Measurements from ENCODE around the gene RBM17. TPM values are rescaled to one million over a fixed set of nuclear protein-coding genes. Genes with fewer than 3 reads are reported as not detected.

Gene RBM17
- total RNA-seq, 2 donors from 2014 or later, result 40.5 to 59.2 TPM

GRCh38 chr10:6070660-6071059 is 18.2 kb upstream of the RBM17 start:
- H3K27ac ChIP-seq, result no peak overlapping the region
- no peaks in the 10 kb centered on the region for H3K36me3 ChIP-seq
- no peaks in the 10 kb centered on the region for H3K27me3 ChIP-seq (replicated peaks; ENCODE audit: insufficient read depth)
- WGBS, result 88% methylated on average over 5 of the region's 5 CpGs
- H3K4me3 ChIP-seq, result no peak overlapping the region
- intact Hi-C loops (cut with DNase I), result no loop called here
- DNase-seq (ENCODE audit: low spot score), result no peak
- no peaks in the 10 kb centered on the region for H3K9me3 ChIP-seq
- no peaks in the 10 kb centered on the region for H3K4me1 ChIP-seq (replicated peaks)
- no peak for TF ChIP-seq POLR2A (IDR thresholded peaks at IDR 0.05)
- TF ChIP-seq POLR2AphosphoS5 (IDR thresholded peaks at IDR 0.05), result no peak
- no peak for TF ChIP-seq CTCF (IDR thresholded peaks at IDR 0.05)

- DNase-seq (ENCODE audit: low spot score), result no peak
- Histone ChIP-seq H3K9me3 (no peaks in the 10 kb centered on the region), H3K27ac (no peak overlapping the region), H3K4me3 (no peak overlapping the region), H3K36me3 (no peaks in the 10 kb centered on the region), H3K4me1 (replicated peaks) (no peaks in the 10 kb centered on the region), H3K27me3 (replicated peaks; ENCODE audit: insufficient read depth) (no peaks in the 10 kb centered on the region)
- intact Hi-C loops (cut with DNase I), result no loop called here
- WGBS, result 82% methylated on average over 10 of the region's 10 CpGs
- TF ChIP-seq POLR2A (IDR thresholded peaks at IDR 0.05) (no peak), POLR2AphosphoS5 (IDR thresholded peaks at IDR 0.05) (no peak)
These were observed 17.4 kb upstream of the RBM17 start for GRCh38 chr10:6071181-6072175.

- WGBS, result 76% methylated on average over 13 of the region's 13 CpGs
- Histone ChIP-seq H3K4me1 (replicated peaks) (no peaks in the 10 kb centered on the region), H3K27me3 (replicated peaks; ENCODE audit: insufficient read depth) (no peaks in the 10 kb centered on the region), H3K27ac (no peak overlapping the region), H3K36me3 (no peaks in the 10 kb centered on the region), H3K9me3 (no peaks in the 10 kb centered on the region), H3K4me3 (no peak overlapping the region)
- no peak for TF ChIP-seq POLR2A (IDR thresholded peaks at IDR 0.05)
- TF ChIP-seq POLR2AphosphoS5 (IDR thresholded peaks at IDR 0.05), result no peak
- TF ChIP-seq CTCF (IDR thresholded peaks at IDR 0.05), result no peak
- intact Hi-C loops (cut with DNase I), result no loop called here
- no peak for DNase-seq (ENCODE audit: low spot score)
These were observed 16.5 kb upstream of the RBM17 start for GRCh38 chr10:6072215-6072934.

GRCh38 chr10:6074489-6075301 is 14.1 kb upstream of the RBM17 start:
- Histone ChIP-seq H3K27me3 (replicated peaks; ENCODE audit: insufficient read depth) (no peaks in the 10 kb centered on the region), H3K4me3 (no peak overlapping the region), H3K36me3 (no peaks in the 10 kb centered on the region), H3K9me3 (no peaks in the 10 kb centered on the region), H3K4me1 (replicated peaks) (no peaks in the 10 kb centered on the region), H3K27ac (no peak overlapping the region)
- intact Hi-C loops (cut with DNase I), result no loop called here
- 61% methylated on average over 17 of the region's 17 CpGs for WGBS
- no peak for DNase-seq (ENCODE audit: low spot score)
- TF ChIP-seq POLR2A (IDR thresholded peaks at IDR 0.05) (no peak), CTCF (IDR thresholded peaks at IDR 0.05) (no peak), POLR2AphosphoS5 (IDR thresholded peaks at IDR 0.05) (no peak)
